GM04504 (cell line): ENCODE results near the gene DNAH14.
A peak's percentile ranks its signal among the peaks of the same experiment; 100 is the strongest.

ENCODE experiments used
- DNase-seq: peaks from one replicate; pipeline ENCODE4 v3.0.0-alpha.2; 2012; ENCODE audit warnings: low read depth

Gene DNAH14

DNA sequence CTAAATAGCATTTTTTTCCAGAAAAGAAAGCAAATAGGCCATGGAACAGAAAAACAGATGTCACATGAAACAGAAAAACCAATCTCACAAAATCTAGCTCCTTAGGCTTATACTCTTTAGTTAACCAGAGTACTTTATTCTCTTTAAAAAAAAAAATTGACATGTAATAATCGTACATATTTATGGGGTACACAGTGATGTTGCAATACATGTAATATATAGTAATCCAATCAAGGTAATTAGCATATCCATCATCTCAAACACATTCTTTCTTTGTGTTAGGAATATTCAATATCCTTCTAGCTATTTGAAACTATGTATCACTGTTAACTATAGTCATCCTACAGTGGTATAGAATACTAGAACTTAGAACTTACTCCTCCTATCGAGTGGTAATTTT is 478.3 kb downstream of the DNAH14 start:
- no peak for DNase-seq

DNA sequence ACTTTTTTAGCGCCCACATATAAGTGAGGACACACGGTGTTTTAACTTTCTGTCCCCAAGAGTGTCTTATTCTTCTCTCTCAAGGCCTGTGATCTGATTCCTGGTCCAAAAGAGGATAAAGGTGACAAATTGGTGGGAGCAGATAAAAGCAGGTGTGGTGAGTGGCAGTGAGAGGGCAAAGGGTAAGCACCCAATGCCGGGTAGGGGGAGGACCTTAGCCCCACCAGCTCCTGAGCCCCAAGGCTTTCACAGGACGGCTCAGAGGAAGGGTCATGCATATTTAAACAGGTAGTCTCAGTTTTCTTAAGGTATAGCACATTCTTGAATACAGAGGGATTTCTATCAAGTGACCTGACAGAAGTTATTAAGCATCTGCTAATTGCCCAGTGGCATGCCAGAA is 478.8 kb downstream of the DNAH14 start:
- DNase-seq: no peak

DNA sequence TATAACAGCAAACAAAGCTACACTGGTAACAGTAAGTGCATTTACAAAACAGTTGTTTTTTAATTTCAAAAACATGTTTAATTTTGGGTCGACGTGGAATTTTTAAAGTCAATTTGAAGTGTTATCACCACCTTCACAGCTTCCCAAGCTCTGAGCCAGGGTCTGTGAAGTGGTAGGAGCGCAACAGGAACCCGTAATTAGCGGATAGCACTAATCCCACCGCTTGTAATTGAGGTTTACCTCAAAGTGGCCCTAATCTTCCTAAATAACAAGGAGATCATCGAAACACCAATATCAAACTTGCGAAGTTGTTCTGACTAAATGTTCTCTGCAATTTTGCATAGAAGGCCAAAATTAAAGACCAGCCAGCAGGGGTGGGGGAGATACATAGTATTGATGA is 479.6 kb downstream of the DNAH14 start:
- no peak for DNase-seq

DNA sequence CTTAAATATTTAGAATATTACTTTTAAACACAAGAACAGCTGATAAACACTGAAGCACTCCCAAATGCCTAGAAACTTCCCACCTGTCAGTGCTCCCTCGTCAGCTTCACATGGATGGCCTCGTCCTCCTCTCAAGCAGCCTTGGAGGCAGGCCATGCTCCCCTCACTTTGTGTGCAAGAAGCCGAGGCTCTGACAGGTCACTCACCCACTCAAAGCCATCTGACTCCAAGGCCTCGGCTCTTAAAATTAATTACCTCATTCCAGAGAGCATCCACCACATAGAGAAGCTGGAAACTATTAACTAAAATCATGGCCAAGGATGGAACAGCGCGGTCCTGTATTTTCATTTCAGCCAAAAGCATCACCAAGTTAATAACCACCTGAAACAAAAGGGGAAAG is 480.6 kb downstream of the DNAH14 start:
- DNase-seq: no peak

DNA sequence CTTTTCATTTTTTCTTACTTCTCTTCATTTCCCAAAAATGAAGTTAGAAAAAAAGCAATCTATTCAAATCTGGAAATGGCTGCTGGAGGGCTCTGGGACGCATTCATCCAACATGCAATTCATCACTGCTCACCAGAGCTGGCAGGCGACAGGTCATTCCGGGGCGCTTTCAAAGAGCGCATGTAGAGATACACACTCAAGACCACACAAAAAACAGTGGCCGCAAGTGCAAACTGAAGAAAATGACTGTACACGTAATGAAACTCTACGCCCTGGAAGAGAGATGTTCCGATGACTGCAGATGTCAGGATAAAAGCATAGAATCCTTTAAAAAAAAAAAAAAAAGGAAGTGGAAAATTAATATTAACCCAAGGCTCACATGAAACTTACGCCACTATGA is 482.8 kb downstream of the DNAH14 start:
- no peak for DNase-seq

DNA sequence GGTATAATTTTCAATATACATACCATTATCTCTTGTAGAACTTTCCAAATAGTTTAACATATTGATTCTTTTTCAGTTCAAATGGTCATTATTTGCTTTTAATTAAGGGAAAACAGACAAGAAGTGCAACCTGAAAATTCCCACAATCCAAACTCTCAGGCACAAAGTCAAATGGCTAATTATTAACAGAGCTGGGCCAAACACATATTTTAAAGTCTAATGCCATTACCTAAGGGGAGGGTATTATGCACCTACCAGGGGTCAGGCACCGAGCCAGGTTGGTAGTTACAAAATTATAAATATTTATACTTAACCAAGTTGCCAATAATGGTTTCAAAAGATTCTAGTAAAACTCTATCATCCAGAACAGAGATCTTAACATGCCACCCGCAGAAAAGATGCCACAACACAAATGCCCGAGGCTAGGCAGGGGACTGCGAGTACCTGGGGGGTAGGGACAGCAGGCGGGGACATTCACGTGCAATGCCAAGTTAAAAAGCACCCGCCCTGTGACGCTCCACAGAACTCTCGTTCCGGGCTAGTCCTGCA is 483.4 kb downstream of the DNAH14 start:
- DNase-seq: no peak

DNA sequence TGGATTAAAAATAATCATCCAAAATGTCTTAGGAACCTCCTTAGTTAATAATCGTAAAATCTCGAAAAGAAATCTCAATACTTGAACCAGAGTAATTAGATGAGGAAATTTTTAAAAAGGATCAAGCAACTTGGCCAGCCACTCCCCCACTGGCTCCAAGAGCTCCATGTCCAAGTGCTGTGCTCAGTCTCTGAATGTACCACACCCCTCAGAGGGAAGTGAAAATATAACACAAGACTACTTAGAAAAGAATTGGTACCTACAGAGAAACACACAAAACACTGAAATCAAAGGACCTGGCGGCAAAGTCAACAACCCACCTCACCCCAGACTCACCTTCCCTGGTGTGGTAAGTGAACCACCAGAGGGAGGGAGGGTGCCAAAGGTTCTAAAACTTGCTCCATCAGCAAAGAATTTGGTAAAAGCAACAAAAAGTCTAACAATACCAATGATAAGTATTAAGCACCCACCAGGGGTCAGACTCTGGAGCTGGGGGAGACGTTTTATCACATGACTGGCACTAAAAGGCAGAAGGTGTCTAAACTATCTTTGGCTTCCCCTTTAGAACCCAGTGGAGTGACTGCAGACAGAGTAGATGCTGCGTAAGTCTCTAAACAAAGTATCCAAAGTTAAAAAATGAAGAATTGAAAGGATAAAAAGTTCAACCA is 484.4 kb downstream of the DNAH14 start:
- no peak for DNase-seq

DNA sequence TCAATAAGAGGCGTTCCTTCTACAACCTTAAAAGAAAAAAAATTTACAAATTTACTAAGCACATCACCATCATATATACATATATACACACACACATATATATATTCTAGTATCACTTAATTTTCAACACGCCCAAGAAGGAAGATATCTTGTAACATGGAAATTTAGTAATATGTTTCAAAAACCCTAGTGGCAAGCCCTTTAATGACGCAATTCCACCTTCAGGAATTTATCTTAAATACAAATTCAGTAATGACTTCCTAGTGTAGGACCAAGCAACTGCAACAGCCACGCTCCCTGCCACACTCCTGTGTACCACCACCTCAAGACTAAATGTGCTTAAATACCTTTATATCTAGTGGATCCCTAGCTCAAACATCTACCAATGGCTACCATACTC is 485.8 kb downstream of the DNAH14 start:
- no peak for DNase-seq

DNA sequence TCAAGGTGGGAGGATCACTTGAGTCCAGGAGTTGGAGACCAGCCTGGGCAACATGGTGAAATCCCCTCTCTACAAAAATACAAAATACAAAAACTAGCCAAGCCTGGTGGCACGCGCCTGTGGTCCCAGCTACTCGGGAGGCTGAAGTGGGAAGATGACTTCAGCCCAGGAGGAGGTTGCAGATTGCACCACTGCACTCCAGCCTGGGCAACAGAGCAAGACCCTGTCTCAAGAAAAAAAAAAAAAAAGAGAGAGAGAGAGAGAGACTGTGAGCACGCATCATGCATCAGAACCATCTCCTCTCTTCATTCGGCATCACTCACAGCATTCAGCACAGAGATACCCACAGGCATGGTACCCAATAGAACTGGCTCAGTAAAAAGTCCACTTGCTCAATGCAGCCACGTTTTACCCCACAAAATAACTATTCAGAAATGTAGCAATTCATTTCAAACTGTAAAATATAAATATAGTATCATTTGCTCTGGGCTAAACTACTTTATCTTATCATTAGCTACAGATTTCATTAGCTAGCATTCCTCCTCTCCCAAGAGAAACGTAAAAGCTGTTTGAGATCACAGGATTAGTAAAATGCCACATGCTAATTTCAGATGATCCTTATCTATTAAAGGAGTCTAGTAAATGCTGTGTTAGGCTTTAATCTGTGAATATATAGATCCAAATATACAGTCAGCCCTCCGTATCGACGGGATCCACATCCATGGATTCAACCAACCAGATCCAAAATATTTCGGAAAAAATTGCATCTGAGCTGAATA is 486.7 kb downstream of the DNAH14 start:
- DNase-seq: no peak

DNA sequence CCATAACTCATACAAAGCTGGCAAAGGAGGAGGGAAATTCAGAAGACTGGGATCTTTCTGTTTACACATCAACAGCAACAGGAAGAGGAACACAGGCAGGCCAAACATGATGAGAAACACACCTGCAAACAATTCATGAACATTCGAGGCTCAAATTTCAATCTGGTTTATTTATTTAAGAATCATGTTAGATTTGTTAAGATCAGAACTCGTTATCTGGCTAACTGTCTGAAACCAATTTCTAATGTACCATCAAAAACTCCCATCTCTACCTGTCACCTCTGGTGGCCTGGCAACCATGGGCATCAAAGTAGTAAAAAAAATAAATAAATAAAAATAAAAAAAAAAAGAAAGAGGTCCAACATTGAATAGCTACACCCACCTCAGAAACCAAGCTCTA is 488.6 kb downstream of the DNAH14 start:
- no peak for DNase-seq

DNA sequence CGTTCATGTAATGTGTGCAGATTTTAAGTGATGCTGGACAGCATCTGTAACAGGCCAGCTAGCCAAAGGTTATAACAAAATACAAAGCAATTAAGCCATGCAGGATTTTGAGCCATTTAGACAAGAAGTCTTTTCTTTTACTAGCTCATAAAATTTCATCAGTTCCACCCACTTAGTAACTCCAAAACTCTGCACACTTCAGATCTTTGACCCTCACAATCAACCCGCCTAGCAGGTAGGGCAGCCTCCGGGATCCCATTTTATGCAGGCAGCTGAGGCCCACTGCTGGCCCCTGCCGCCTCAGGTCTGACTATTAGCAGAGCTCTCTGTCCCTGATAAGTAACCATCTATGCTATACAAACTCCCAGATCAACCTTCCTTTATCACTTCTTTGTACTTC is 489.1 kb downstream of the DNAH14 start:
- no peak for DNase-seq

DNA sequence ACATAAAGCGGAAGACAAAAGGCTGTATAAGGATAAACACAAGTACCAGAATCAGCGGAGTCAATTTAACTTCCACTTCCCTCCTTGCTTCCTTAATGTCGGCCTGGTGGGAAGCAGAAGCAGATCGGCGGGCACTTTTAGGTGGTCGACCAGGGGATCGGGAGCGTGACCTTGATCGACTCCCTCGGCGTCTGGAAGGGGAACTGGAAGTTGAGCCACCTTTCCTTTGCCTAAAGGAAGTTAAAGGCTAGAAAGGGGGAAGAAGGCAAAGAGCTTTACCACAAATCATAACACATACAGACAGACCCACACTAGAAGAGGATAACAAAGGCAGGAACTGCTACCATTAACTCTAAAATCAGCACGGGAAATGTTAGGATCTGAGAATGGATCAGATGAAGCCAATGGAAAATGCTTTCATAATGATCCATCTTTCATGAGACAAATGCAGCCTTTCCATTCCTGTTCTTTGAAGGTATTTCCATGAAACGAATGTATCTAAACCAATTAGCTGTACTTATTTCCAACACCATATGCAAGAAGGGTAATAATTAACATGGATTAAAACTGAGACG is 492.6 kb downstream of the DNAH14 start:
- DNase-seq: no peak

DNA sequence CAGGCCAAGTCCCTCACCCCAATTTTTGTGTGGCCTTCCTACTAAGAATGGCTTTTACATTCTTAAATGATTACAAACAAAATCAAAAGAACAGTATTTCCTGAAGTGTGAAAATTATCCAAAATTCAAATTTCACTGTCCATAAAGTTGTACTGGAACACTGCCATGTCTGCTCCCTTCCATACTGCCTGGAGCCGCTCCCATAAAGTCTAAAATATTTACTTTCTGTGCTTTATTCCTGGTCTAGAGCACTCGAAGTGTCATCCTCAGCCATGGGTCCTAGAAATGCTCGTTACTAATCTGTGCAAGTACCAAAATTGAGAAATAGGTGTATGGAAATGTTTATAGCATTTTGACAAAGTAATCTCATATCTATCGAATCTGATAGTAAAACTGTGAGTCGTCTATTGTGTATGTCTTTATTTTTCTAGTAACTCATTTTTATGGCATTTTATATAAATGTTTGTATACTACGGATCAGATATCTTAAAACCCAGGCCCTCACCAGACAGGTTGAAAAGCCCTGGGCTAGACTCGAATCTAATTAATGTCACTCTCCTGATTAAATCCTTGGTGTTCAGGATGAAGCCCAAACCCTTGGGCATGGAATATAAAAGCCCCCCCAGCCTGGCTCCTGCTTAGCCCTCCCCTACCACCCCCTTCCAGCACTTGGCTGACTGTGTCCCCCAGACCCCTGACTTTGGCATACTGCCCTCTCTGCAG is 493.5 kb downstream of the DNAH14 start:
- no peak for DNase-seq

DNA sequence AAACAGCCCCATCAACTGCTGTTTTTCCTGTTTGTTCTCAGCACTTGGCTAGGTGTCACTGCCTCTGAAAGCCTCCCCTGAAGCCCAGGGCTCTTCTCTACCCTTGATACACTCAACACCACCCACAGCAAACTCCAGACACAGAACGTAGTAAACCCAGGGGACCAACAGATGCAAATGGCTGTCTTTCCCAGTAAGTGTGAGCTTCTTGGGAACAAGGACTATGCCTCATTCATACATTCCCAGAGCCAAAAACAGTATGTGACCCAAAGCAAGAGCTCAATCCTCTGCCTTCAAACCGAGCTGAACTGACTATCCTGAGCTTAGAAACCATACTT is 494.0 kb downstream of the DNAH14 start:
- no peak for DNase-seq

DNA sequence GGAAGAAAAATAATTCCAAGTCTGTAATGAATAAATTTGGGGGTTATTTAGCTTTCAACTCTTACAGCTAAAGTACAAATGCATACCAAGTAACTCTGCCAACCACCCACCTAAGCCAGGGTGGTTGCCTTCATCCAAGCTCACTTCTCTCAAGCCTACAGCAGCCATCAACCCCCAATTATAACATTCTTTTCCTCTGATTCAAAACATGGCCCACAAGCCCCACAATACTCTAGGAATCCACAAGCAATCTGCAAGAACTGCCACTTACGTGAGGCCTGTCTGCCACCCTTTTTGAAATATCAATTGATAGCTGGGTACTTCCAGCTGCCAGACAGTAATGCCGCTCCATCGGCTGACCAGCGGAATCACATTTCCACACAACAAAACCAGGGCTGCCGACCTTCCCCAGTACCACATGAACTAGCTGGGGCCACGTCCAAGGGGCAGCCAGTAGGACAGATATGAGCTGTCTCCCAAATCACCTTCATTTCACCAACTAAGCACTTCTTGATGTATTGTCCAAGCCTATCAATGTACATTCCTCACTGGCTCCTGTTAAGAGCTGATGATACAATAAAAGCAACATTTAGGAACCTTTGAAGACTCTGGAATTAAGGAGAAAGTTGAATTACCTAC is 495.2 kb downstream of the DNAH14 start:
- no peak for DNase-seq

DNA sequence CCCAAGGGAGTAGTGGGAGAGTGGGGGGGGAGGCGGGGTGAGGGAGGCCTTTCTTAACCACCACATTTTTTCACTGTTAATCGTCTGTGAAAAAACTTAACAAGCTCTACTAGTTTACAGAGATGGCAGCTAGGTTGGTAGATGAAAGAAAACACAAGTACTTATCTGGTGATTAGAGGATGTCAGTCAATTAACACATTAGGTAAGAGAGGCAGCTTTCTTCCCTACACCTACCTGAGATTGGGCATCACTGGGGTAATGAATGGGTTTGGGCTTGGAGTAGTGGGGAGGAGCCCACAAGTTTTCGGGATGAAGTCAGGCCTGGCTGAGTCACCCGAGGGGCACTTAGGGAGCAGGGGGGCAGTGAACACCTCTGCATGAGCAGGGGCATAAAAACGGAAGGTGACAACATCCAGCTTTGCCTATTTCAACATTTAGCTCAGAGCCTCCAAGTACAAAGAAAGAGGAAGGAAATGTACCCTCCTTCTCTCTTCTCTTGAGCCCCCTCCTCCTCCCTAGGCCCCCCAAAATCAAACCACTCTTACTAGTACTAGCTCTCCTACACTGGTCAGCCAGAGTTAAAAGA is 495.8 kb downstream of the DNAH14 start:
- DNase-seq: no peak

DNA sequence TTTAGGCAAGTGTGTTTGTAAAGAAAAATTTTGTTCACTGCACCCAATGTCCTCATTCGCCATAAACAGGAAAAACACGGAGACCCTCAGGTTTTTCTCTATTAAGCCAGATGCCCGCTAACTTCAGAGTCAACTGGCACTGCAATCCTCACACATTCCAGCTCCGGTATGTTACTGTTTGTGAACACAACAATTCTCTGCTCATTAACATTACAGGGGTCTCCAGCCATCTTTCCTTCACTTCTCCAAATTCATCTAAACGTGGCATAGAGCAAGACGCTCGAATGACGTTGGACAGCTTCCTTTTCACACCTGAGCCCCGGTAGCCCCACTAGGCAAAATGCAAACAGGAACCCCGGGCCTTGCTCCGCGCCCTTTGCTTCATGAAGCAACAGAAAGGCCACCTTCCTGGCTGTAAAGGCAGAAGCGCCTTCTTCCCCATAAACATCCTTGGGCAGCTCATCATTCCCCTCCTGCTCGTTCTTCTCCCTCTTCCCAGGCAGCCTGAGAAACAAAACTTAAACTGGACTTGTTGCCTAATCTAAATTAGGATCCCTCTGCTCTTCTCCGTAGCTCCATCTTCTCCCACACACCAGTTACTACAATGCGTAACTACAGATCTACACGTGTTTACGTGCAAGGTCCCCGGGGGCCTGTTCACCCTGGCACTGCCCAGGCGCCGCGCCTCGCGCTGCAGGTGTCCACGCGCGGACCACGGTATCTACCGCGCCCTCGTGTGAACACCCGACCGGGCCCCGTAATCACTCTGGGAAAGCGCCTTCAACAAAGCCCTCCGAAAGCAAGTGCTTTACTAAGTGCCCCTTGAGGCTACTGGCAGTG is 497.1 kb downstream of the DNAH14 start:
- DNase-seq: no peak

DNA sequence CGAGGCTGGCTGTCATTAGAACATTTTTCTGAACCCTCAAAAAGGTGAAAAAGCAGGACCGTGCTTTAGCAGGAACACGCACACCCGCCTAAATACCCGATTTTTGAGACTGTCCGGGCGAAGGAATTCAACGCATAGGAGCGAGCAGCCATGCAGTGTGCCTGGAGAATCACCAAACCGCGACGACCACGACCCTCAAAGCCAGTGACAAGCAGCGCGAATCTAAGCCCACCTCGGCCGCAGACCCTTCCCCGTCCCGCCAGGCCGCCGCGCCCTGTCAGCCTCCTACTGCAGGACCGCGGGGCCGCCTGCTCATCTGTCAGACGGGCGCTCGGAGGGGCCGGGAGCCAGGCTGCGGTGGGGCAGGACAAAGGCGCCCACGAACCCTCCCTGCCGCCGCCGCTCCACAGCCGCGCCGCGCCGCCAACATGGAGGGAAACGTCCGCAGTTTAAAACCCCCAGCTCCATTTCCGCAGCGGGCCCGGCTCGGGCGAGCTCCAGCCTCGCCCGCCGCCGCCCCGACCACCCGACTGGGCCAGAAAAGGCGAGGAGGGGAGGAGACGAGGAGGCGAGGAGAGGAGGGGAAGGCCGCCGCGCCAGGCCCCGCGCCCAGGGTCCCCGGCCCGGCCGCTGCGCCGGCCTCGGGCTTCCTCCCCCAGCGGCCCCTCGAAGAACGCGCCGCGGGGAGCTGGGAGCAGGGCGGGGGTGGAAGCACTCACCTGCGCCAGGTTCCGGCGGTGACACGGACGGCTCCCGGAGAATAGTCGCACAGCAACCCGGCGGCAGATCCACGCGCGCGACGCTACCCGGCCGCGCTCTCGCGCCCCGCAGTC is 498.0 kb downstream of the DNAH14 start, which contains the start of gene LBR:
LBR (minus strand) TSS at position 804 of the 833 bp plus-strand sequence. CDS start 3,963 bp downstream, outside the sequence.
- no peak for DNase-seq

DNA sequence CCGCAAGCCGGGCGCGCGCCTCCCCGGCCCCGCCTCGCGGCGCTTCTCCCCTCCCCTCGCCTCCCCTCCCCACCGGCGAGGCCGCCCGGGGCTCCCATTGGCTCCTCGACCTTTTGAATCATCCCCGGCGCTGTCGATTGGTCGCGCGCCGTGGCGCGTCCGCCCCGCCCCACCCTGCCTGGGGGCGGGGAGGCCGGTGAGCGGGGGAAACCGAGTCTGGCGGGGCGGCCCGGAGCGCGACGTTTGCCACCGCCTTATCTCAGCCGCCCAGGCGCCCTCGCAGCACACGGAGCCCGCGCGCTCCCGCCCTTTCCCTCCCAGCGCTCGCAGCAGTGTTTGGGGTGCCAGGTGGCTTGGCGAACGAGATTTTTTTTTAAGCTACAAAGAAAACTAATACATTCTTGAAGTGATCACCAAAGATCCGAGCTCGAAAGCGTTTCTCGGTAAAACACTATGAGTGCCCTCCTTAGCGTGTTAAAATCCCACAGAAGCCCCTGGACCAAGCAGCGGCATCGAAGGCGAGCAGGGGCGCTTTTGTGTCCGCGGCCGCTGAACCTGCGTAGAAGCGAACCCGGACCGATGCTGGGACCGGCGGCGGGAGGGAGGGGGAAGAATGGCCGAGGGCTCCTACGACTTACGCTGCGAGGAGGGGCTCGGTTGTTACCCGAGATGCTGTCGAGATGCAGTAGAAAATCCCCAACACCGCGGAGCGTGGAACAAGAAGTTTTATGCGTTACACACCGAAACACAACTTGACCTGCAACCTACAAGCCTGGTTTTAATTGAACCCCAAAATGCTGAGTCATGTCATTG is 498.8 kb downstream of the DNAH14 start:
- peak; percentile 79 for DNase-seq
